ENCODE measurements around the gene GPR87.

The GPR87 gene

DNA sequence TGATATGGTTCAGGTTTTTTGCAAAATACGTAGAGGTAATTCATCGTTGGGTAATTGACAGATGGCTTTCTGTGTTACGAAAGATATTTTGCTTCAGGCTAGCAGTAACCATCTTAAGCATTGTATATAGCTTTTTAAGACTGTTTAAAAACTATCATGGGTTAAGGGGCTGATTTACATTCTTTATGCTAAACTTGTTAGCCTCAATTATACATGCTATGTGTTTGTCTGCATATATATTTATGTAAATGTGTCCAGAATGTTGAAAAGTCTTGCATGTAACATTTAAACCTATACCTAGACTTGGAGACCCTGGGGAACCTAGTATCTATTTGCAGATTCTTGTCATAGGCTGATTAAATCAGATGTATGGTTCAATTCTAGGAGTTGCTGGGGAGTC lies 27.2 kb downstream of the GPR87 start:
- Mint-ChIP-seq H3K36me3 (ENCODE audit: insufficient read depth) (no peaks in the 10 kb centered on the region), H3K27me3 (peaks cover 5 to 20% of the 10 kb centered on the region in 2 donors), H3K9me3 (no peaks in the 10 kb centered on the region), H3K4me3 (no peak overlapping the region), H3K4me1 (ENCODE audit: low read depth in 2 of 2) (no peaks in the 10 kb centered on the region), H3K27ac (no peak overlapping the region)
- DNase-seq (no peak), ATAC-seq (replicated peaks) (no peak)

DNA sequence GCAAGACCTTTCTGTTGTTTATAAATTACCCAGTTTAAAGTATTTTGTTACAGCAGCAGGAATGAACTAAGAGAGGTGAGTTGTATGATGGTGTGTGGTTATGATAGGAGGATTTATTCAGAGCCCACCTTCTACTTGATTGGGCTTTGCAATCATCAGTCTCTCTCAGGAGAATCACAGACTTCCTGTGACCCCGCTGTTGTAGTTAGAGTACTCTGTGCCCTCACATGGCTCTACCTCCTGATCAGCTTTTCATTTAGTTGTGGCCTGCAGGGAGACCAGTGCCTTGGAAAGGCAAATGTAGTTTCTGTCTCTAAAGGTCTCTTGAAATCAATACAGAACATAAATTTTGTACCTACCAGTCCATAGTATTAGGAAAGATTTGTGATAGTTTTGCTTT lies 30.7 kb downstream of the GPR87 start:
- Mint-ChIP-seq H3K4me1 (ENCODE audit: low read depth in 2 of 2) (peaks cover 0 to 4% of the 10 kb centered on the region in 2 donors), H3K9me3 (no peaks in the 10 kb centered on the region), H3K27ac (no peak overlapping the region), H3K27me3 (no peaks in the 10 kb centered on the region), H3K36me3 (ENCODE audit: insufficient read depth) (no peaks in the 10 kb centered on the region), H3K4me3 (no peak overlapping the region)
- DNase-seq, result no peak
- ATAC-seq (replicated peaks), result no peak

DNA sequence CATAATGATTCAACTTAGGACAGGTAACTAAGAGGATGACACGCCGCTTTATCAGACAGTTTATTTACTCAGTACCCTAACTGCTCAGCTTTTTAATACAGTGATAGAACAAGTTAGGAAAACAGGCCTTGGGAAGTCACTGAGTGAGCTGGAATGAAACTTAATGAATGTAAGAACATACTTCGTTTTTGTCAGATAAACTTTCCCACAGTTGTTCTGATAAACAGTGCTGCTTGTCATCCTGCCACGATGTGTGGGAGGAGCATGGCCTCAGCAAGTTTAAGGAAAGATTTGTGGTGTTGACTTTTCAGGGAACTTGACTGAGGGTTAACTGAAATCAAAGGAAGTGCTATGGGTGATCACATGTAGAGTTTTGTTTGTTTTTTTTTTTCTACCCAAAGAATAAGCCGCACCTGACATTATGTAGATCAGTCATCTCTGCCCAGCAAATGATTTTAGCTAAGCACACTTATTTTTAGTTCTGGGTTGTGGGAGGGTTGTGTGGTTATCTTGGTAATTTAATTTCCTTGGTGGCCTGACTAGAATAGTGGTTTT lies 32.6 kb downstream of the GPR87 start:
- Mint-ChIP-seq H3K4me1 (ENCODE audit: low read depth in 2 of 2) (peaks cover 0 to 4% of the 10 kb centered on the region in 2 donors), H3K27ac (no peak overlapping the region), H3K36me3 (ENCODE audit: insufficient read depth) (no peaks in the 10 kb centered on the region), H3K4me3 (no peak overlapping the region), H3K27me3 (no peaks in the 10 kb centered on the region), H3K9me3 (no peaks in the 10 kb centered on the region)
- ATAC-seq (replicated peaks) (peak; percentile 31), DNase-seq (no peak)

DNA sequence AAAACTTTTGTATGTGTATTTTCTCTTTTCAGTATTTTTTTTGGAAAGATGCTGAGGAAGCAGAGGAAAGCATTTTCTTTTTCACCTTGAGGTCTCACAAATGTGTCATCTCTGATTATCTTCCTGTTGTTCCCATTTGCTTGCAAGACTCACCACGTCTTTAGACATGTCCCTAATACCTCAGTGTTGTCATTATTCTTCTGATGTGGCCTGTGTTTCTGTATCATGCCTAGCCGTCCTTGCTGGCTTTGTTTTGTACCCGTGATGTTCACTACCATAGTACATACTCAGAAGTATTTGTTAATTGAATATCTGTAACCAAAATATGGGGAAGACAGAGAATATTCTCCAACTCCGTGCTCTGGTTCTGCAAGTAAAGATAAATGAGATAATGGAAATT lies 33.2 kb downstream of the GPR87 start:
- Mint-ChIP-seq H3K27ac (no peak overlapping the region), H3K4me1 (ENCODE audit: low read depth in 2 of 2) (peaks cover 2 to 5% of the 10 kb centered on the region in 2 donors), H3K36me3 (ENCODE audit: insufficient read depth) (no peaks in the 10 kb centered on the region), H3K4me3 (no peak overlapping the region), H3K9me3 (no peaks in the 10 kb centered on the region), H3K27me3 (no peaks in the 10 kb centered on the region)
- ATAC-seq (replicated peaks) (peak; percentile 63), DNase-seq (no peak)

DNA sequence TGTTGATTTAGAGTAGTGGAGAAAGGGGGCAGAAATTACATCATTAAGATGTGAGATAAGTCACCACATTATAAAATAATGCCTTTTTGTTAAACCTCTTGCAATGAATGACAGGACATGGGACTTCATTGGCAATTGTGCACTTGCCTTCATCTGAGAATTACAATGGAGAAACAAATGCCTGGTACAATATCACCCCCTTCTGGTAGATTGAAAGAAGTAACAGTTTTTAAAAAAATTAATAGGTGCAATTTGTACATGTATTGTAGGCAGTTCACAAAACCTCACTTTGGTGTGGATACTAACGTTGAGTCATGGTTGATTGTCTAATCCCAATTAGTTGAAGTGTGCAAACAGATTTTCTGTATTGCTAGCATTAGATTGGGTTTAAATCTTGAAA lies 33.7 kb downstream of the GPR87 start:
- Mint-ChIP-seq H3K9me3 (no peaks in the 10 kb centered on the region), H3K27me3 (no peaks in the 10 kb centered on the region), H3K36me3 (ENCODE audit: insufficient read depth) (no peaks in the 10 kb centered on the region), H3K4me1 (ENCODE audit: low read depth in 2 of 2) (peaks cover 5 to 8% of the 10 kb centered on the region in 2 donors), H3K27ac (no peak overlapping the region), H3K4me3 (no peak overlapping the region)
- ATAC-seq (replicated peaks) (peak; percentile 67), DNase-seq (peak in 1 of 3 experiments; percentile 10)

DNA sequence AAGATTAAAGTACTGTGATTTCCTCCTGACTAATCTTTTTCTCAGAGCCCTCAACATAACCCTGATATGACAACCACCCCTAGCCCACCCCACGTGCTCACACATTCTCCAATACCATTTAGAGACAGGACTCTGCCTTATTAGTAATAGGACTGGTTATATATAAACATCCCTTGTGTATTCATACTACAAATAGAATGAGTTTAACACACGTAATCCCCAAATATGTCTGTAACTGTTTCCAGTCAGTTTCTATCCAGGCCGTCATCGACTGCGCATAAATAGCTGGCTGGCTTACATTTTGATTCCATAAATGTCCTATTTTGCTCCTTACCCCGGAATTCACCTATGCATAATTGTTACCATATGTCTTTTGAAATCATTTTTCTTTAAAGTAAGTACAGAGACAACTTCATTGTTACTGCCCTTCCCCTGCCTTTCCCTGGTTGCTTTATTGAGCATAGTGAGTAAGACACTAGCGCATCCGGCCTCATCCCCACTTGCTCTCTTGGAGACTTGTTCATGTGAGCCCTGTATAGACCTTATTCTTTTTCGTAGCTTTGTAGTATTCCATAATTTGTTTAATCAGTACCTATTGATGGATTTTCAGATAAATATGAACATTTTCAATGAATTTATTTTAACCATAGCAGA lies 34.8 kb downstream of the GPR87 start:
- Mint-ChIP-seq H3K4me1 (ENCODE audit: low read depth in 2 of 2) (peaks cover 5 to 10% of the 10 kb centered on the region in 2 donors), H3K36me3 (ENCODE audit: insufficient read depth) (peaks cover 3% of the 10 kb centered on the region), H3K27me3 (no peaks in the 10 kb centered on the region), H3K9me3 (no peaks in the 10 kb centered on the region), H3K27ac (no peak overlapping the region), H3K4me3 (no peak overlapping the region)
- ATAC-seq (replicated peaks) (no peak), DNase-seq (no peak)

DNA sequence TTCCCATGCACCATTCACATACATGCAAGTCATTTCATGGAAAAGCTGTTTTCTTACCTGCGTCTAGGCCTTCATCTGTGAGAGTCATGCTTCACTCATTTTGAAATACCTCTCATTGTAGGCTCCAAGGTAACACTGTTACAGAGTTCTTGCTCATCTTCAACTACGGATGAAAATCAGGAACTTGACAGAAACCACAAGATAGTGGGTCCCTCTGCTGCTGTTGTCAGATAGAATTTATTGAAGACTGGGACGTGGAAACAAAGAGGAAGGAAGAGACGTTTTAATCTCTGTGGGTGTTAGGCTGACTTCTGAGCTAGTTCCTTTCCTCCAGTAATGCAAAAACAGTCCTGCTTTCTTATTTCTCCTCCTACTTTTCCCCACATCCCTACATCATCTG lies 38.4 kb downstream of the GPR87 start, which contains the start of gene P2RY14:
Gene P2RY14 (minus strand): TSS at position 313 of the 400 bp plus-strand sequence. CDS start 64,226 bp downstream, outside the sequence.
- Mint-ChIP-seq H3K27me3 (no peaks in the 10 kb centered on the region), H3K4me3 (peak within 1 kb of the TSS in 1 of 2 donors; percentile 30), H3K27ac (peak within 1 kb of the TSS; percentile 29 to 58), H3K4me1 (ENCODE audit: low read depth in 2 of 2) (peaks cover 5 to 15% of the 10 kb centered on the region in 2 donors), H3K36me3 (ENCODE audit: insufficient read depth) (peaks cover 3% of the 10 kb centered on the region), H3K9me3 (no peaks in the 10 kb centered on the region)
- DNase-seq (no peak), ATAC-seq (replicated peaks) (peak; percentile 35)

DNA sequence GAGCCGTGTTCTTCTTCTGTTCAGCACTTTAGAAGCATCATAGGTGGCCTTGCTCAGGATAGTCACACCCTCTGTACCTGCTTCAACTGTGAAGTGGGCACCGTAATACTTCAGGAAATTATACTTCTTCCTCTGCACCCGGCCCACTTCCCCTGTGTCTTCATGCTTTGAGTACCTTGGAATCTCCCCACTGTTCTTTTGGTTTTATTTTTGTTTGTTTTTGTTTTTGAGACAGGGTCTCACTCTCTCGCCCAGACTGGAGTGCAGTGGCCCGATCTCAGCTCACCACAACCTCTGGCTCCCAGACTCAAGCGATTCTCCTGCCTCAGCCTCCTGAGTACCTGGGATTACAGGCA lies 40.0 kb downstream of the GPR87 start:
- Mint-ChIP-seq H3K4me3 (peak overlapping the region; percentile 27 to 65), H3K4me1 (ENCODE audit: low read depth in 2 of 2) (peaks cover 5 to 15% of the 10 kb centered on the region in 2 donors), H3K27ac (peak overlapping the region; percentile 80 to 93), H3K36me3 (ENCODE audit: insufficient read depth) (peaks cover 3% of the 10 kb centered on the region), H3K9me3 (no peaks in the 10 kb centered on the region), H3K27me3 (no peaks in the 10 kb centered on the region)
- ATAC-seq (replicated peaks) (peak; percentile 94), DNase-seq (peak; percentile 15 to 34 (median 30))

DNA sequence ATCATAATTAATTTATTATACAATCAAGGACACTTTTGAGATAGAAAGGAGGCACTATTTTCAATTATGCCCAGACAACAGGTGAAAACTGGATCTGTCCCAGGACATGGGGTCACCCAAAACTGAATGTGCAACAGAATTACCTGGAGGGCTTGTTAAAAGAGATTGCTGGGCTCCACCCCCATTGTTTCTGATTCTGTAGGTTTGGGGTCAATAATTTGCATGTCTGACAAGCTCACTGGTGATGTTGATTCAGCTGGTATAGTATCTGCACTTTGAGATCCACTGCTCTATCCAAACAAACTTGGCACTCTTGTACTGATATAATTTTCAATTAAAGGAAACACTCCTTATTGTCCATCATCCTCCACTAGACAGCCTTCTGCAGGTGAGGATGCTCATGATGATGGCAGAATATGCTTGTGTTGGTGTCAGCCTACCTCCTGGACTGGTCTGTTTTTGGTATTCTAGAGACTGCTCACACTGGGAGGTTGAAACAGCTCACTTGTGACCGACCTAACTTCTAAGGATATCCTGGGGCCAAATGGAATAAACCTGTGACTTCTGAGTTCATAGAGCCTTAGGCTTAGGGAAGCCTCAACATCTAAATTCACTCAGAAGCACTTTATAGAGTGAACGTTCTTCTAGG lies 40.5 kb downstream of the GPR87 start:
- Mint-ChIP-seq H3K4me1 (ENCODE audit: low read depth in 2 of 2) (peaks cover 5 to 15% of the 10 kb centered on the region in 2 donors), H3K27ac (peak overlapping the region; percentile 80 to 93), H3K4me3 (peak overlapping the region; percentile 27 to 65), H3K36me3 (ENCODE audit: insufficient read depth) (peaks cover 3% of the 10 kb centered on the region), H3K27me3 (no peaks in the 10 kb centered on the region), H3K9me3 (no peaks in the 10 kb centered on the region)
- DNase-seq (no peak), ATAC-seq (replicated peaks) (peak; percentile 2)

DNA sequence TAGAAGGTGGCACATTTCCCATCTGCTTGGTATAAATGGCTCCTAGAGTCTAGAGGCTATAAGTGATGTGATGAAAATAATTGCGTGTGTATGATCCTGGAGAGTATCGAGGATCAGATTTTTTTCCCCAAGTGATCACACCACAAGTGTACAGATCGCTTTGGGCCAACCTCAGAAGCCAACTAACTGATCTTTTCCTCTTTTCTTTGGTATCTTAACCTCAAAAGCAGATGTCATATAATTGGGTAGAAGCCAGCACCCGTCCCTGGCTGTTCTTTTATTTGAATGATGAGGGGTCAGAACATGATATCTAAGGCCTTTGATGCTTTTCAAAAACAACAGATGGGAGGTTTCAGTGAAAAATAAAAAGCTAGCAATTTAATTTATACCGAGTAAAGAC lies 41.5 kb downstream of the GPR87 start:
- ATAC-seq (replicated peaks) (no peak), DNase-seq (no peak)
- H3K9me3 Mint-ChIP-seq, result no peaks in the 10 kb centered on the region
- no peak overlapping the region for H3K4me3 Mint-ChIP-seq
- peaks cover 3% of the 10 kb centered on the region for H3K36me3 Mint-ChIP-seq (ENCODE audit: insufficient read depth)
- peaks cover 5 to 15% of the 10 kb centered on the region in 2 donors for H3K4me1 Mint-ChIP-seq (ENCODE audit: low read depth in 2 of 2)
- no peaks in the 10 kb centered on the region for H3K27me3 Mint-ChIP-seq
- H3K27ac Mint-ChIP-seq, result peak overlapping the region; percentile 55 to 85

DNA sequence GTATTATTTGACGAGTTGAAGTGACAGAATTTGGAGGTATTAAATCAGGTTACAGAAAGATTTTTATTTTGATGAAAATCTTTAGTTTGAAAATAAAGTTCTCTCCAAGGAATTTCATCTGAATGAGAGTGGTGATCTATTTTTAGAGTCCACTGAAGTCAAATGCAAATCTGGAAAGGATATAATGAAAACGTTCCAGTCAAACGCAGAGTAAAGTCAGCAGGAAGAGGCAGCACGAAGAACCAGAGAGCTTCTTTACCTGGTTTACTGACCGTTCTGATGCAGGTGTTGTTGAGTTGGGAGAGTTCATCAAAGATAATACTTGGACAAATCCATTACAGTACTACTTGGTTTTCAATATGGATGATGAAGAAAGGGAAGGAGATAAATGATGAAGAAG lies 47.0 kb downstream of the GPR87 start:
- H3K9me3 Mint-ChIP-seq, result no peaks in the 10 kb centered on the region
- H3K27me3 Mint-ChIP-seq, result peaks cover 0 to 5% of the 10 kb centered on the region in 2 donors
- peaks cover 6 to 9% of the 10 kb centered on the region in 2 donors for H3K4me1 Mint-ChIP-seq (ENCODE audit: low read depth in 2 of 2)
- ATAC-seq (replicated peaks) (no peak), DNase-seq (no peak)
- H3K27ac Mint-ChIP-seq, result no peak overlapping the region
- peaks cover 6% of the 10 kb centered on the region for H3K36me3 Mint-ChIP-seq (ENCODE audit: insufficient read depth)
- no peak overlapping the region for H3K4me3 Mint-ChIP-seq

DNA sequence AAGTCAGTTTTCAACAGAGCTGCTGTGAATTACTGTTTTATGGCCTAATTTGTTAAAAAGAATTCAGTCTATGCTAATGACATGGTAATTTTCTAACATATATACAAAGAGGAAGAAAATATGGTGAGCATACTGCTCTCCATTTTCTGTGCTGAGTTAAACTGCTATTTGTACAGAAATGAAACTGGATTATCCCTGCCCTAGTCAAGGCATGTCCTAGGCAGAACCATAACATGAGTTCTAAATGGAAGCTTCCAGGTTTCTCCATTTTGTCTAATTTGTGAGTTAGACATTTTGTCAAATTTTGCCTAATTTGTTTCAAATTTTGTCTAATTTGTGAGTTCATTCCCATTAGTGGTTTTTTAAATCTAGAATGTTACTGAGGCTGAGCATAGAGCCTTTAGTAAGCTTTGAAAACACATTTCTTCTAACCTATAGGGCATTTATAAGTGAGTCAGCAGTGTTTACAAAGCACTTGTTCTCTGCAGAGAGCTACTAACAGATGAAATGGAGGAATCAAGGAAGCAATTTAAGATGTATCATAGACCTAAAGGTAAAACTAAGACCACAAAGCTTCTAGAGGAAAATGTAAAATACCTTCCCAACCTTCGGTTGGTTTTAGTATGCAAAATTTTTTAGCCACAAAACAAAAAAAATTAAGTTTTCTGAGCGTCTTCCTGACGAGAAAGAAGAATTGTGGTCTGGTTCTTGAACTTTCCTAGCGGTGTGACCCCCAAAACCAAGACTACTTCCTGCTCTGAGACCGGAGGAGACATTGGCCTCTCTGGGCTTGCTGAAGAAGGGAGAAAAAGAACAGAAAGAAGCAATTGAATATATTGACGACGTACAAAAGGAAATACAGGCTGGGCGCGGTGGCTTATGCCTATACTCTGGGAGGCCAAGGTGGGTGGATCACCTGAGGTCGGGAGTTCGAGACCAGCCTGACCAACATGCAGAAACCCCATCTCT lies 48.1 kb downstream of the GPR87 start:
- H3K4me3 Mint-ChIP-seq, result peak overlapping the region; percentile 32 to 45
- DNase-seq, result peak; percentile 20 to 25 (median 22)
- H3K9me3 Mint-ChIP-seq, result no peaks in the 10 kb centered on the region
- peak overlapping the region; percentile 48 to 87 for H3K27ac Mint-ChIP-seq
- H3K36me3 Mint-ChIP-seq (ENCODE audit: insufficient read depth), result peaks cover 6% of the 10 kb centered on the region
- peaks cover 0 to 6% of the 10 kb centered on the region in 2 donors for H3K27me3 Mint-ChIP-seq
- H3K4me1 Mint-ChIP-seq (ENCODE audit: low read depth in 2 of 2), result peaks cover 5 to 9% of the 10 kb centered on the region in 2 donors
- ATAC-seq (replicated peaks), result peak; percentile 87

DNA sequence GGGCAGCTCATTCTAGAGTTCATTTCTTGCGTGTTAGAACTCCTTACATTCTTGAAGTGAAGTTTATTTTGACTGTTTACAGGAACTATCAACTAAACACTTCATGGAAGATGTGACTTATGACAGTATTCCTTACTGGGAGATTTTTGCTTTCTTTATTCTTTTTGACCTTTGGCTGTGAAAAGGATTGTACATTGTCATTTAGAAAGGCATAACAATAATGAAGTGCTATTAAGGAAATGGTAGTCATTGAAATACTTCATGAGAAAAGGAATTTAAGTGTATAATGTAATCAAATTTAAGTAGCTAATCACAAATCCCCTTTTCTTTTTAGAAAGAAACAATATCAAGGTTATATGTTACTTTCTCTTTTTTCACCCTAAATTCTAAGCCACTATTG lies 49.6 kb downstream of the GPR87 start:
- DNase-seq (no peak), ATAC-seq (replicated peaks) (no peak)
- H3K27ac Mint-ChIP-seq, result no peak overlapping the region
- H3K27me3 Mint-ChIP-seq, result peaks cover 0 to 6% of the 10 kb centered on the region in 2 donors
- H3K4me1 Mint-ChIP-seq (ENCODE audit: low read depth in 2 of 2), result peaks cover 5 to 9% of the 10 kb centered on the region in 2 donors
- H3K4me3 Mint-ChIP-seq, result no peak overlapping the region
- H3K36me3 Mint-ChIP-seq (ENCODE audit: insufficient read depth), result peaks cover 6% of the 10 kb centered on the region
- no peaks in the 10 kb centered on the region for H3K9me3 Mint-ChIP-seq
